SHP77 treated with DMSO at 0.1 percent for 48 hours (cell line): ENCODE data around the gene MCAM.

Experiments used
- DNase-seq: peaks from one replicate; lab custom pipeline; 2025; lab: John Stamatoyannopoulos, UW

MCAM gene, protein sequence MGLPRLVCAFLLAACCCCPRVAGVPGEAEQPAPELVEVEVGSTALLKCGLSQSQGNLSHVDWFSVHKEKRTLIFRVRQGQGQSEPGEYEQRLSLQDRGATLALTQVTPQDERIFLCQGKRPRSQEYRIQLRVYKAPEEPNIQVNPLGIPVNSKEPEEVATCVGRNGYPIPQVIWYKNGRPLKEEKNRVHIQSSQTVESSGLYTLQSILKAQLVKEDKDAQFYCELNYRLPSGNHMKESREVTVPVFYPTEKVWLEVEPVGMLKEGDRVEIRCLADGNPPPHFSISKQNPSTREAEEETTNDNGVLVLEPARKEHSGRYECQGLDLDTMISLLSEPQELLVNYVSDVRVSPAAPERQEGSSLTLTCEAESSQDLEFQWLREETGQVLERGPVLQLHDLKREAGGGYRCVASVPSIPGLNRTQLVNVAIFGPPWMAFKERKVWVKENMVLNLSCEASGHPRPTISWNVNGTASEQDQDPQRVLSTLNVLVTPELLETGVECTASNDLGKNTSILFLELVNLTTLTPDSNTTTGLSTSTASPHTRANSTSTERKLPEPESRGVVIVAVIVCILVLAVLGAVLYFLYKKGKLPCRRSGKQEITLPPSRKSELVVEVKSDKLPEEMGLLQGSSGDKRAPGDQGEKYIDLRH

GRCh38 chr11:119316729-119317591 lies at the start of gene MCAM:
Gene MCAM, minus strand, starts transcription at chr11:119317130. Its CDS starts 29 bp downstream, at chr11:119317101.
- peak; percentile 26 for DNase-seq

DNA sequence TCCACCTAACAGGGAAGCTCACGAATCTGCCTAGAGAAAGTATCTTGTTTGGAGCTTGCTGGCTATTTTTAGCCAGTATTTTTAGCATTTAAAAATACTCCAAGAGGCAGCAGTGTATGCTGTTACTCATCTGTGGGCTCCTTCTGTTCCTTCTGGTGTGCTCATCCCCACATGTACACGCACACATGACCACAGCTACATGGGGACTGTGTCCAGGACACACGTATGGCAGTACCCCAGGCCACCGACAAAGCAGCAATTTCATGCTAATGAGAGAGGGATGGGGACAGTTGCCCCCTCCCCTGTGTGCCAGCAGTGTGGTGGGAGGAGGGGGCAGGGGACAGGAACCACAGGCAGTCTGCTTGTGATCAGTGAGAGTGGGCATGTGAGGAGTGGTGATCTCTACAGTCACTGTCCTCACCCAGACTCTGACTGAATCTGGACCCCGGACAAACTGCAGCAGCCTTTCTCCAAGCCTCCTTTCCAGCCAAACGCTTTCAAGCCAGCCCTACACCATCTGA lies 48.2 kb upstream of the MCAM start:
- DNase-seq, result no peak

GRCh38 chr11:119363851-119364590 lies 47.1 kb upstream of the MCAM start:
- DNase-seq, result no peak

DNA sequence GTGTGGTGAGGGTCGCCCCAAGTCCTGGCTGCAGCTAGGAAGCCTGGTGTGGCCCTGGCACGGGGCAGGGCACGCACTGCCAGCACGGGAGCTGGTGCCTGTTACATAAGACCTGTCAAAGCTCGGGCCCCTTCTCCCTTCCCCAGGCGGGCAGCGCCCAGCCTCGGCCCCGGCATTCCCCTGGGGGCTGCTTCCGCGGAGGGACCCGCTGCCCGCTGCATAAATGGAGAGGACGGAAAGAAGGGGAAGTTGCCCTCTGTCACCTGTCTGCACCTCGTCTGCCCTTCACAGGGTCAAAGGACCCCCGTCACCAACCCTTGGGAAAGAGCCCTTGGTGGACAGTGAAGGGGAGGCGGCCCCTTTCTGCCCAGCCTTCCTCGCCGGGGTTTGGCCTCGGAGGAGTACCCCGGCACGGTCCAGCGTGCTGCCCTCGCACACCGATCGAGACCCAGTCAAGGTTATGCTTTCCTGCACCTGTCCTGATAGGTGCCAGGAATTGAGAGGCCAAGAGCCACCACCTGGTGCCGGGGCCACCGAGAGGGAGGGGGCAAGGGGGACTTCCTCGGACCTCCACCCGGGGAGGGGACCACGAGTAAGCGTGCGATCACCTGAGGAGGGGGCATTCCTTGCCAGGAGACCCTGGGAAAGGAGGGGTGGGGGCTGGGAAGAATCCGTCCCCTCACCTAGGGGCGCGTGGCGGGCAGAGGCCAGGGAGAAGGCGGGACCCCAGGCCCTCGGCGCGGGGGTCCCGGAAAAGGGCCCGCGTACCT lies 46.3 kb upstream of the MCAM start:
- DNase-seq, result no peak

DNA sequence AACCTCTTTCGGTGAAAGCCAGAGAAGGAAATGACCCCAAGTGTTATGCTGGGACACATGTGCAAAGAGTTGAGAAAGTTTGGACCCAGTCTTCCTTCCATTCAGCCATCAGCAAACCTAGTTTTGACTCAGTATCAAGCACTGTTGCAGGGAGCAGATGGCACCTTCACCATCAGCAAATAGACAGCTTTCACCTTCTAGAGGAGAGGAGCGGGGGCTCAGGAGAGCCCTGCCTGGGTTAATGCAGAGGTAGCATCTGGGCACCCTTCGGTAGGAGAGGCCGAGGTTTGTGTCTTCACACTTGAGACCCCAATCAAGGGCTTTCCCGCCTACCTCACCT lies 45.8 kb upstream of the MCAM start:
- no peak for DNase-seq

DNA sequence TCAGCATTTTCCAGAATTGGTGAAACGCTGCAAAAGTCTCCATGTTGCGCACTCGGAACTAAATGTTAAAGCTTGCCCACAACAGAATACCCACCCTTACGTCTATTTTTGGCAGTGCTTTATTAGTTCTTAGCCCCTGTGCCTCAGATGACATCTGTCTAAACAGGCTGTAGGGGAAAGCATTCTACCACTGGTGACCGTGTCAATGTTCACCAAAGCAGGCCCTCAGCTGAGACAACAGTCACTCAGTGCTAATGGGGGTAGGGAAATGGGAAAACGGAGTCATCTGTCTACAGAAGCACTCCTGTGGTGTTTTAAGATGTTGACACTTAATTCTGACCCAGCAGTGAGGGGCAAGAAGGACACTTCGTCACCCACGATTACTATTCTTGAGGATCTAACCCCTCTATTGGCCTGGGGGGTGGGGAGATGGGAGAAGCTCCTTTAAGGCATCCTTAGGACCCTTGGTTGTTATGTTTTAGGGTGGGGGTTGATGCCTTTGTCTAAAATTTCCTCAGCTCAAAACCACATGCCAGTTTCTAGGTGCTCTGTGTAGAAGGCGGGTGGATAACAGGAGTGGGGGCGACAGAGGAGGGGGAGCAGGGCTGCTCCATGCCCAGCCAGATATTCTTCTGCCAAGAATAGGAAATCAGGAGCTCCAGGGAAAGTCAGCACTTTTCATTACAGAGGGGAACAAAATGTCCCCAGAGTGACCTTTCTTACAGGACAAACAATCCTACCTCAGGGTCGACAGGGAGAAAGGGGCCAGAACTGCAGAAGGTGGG lies 45.2 kb upstream of the MCAM start:
- no peak for DNase-seq

DNA sequence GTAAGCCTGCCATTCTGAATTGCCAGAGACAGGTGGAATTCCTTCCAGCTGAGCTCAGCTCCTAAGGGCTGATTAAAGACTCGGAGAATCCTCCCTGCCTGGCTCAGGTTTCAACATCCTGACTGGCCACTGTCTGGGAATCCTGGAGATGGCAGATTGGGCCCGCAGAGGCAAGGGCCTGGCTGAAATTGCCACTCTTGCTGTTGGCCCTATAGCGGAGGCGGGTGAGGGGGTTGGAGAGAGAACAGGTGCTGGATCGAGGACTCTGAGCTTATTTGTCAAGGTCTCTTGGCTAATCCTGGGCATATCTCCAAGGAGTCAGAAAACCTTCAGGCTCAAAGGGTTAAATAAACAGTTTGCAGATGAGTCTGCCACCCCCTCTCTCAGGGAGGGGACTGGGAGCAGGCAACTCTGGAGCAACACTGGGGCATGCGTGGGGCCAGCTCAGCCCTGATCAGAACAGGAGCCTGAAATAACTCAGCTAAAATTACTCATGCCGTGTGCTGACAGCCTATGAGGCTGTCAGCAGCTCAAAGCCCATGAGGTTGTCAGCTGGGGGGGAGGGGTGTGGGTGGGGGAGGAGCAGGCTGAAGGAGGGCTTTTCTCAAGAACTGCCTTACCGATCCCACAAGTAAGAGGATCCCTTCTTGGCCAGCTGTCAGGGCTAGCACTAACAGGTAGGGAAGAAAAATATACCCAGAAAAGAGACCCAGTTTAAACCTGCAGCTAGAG lies 44.3 kb upstream of the MCAM start:
- DNase-seq, result no peak

DNA sequence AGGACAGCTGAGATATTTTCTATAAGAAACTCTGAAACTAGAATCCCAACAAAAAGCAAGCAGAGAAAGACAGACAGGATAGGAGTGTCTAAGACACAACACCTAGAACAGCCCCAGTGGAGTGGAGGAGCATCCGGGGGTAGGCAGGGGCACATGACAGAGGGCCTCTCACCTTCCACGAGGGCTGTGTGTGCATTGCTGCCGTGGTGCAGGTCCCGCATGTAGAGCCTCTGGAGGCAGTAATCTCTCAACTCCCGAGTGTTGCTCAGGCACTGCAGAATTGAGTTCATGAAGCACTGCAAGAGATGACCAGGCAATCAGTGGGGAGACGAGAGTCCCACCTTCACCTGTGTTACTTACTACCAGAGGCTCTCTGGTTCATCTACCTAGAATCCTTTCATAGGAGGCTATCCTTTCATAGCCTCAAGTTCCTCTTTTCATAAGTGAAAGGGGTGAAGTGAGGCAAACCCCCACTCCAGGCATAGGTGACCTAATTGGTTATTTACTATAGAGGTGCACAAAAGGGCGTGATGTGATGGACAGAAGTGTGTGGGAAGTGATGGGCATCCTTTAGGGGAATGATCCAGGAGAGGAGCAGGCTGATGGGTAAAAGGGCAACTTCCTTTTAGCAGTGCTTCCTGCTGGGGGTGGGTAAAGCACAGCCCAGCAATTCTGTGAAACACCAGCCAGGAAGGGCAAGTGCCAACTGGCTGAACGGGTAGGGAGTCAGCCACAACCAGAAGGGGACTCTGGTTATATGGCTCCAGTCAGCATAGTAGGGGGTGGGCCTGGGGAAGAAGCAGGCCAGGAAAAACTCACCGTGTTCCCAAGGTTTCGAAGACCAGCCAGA lies 42.7 kb upstream of the MCAM start:
- DNase-seq, result no peak

DNA sequence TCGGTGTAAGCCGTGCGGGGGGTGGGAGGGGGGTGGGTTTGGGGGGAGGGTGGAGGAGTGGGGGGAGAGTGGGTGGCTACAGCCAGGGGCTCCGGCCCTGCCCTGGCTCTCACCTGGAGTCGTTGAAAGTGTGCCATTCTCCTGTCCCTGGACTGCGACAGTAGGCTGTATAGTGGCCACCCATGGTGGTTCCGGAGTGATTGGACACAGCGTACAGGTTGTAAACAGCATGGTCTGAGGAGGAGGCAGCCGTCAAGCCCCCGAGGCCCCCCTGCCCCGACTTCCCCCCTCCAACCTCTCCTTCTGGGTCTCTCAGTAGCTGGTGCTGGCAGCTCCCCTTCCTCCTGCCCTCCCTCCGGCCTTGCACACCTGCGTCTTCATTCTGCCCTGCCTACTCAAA lies 40.1 kb upstream of the MCAM start:
- DNase-seq, result no peak

DNA sequence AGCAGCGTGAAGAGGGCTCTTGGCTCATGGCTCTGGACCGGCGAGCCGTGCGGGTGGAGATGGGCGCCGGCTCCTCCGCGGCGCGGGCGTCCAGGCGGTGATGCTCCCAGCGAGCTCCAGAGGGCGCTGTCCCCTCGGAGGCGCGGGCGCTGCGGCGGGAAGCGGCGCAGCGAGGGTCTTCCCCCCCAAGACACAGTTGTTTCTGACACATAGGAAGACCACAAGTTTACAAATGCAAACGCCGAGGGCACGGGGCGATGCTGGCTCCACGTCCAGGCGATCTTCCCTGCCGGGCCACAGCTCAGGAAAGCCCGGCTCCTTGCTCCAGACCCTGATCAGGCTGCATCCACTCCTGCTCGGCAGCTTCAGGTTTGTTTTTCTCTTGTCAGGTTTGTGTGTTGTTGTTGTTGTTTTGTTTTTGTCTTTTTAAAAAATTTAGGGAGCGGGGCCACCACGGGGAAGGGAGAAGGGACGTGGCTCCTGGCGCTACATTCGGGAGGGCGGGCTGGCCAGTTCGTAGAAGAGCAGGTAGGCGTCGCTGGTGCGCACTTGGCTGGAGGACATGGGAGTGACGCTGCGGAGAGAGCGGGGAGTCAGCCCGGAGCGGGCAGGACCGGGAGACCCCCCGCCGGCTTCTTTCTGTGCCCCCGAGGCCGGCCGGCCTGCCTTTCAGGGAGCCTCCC lies 39.6 kb upstream of the MCAM start:
- DNase-seq, result no peak

DNA sequence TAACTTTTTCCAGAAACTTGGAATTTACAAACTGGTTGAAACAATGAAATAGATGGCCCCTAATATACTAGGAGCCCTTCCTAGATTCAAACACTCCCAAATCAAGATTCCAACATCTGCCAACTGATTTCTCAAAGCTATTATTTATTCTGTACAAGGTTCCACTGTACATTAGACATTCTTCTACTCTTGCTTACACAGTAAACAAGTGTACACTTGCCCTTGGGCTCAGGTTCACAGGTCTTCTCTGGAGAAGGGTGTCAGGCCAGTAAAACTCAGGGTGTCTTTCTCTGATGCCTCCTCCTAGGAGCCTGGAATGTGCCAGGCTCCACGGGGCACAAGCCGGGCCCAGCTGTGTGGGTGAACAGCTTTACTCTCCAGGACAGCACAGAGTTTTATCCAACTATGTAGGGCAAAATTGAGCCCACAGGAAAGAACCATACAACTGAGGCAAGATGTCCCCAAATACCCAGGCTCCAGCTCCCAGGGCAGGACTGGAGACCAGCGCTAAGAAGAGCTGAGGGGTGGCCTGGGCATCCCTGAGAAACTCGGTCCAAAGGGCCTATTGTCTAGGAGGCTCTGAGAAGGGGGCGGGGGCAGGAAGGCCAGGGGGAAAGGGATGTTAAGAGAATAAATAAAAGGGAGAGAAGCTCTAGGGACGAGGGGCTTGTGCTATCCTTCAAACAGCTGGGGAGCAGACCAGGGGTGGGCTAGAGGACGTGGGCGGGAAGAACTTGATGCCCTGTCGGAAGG lies 38.3 kb upstream of the MCAM start:
- DNase-seq, result no peak

DNA sequence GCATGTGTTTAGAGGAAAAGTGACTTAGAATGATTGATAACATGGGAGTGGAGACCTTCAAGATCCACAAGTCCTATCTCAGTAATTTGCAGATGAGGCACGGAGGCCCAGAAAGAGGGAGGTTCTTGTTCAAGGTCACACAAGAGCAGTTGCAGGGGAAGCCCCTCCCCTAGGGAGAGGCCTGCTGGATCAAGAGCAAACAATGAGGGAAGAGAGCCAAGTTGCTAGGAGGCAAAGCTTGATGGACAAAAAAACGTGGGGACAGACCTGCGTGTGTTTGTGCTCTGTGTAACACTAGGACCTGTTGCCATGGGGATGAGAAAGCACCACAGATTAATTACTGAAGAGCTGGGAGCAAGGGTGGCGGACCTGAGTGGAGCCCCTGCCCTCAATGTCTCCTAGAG lies 35.9 kb upstream of the MCAM start:
- DNase-seq, result peak; percentile 64

- DNase-seq, result no peak
Measured at GRCh38 chr11:119351232-119351631, 34.3 kb upstream of the MCAM start.

DNA sequence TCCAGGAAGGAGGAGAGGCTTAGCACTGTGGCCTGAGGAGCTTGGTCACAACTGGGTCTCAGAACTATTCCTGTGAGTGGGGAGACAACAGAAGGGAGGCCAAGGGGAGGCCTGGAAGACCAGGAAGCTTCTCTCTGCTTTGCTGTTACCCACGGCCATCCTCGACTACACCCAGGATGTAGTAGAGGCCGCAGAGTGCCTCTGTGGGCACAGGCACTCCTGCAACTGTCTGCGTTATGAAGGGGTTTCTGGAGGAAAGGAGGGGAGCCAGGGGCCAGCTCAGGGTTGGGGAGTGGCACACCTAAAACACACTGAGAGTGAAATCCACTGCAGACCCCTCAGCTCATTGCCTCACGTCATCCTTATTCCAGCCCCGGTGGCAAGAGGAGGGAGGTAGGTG lies 33.4 kb upstream of the MCAM start:
- DNase-seq, result no peak

DNA sequence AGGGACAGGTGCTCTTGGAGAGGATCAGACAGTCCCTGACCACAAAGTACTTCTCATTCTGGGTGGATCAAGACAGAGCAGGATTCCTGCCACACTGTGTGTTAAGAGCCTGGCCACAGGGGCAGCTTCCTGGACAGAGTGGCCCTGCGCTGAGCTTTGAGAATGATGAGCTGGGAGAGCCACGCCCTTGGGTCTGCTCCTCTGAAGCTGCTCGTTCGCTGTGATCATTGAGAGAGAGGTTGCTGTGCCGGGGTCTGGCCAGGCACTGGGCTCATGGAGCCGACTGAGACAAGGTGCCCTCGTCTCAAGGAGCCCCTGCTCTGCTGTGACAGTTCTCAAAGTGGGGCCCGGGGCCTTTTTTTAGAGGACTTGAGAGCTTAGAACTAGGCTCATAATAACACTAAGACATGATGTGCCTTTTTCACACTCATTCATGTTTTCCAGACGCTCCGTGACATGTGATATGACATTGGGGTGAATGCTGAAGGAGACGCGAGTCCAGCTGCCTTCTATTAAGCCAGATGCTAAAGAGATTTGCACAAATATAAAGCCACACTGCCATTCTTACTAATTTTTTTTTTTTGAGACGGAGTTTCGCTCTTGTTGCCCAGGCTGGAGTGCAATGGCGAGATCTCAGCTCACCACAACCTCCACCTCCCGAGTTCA lies 31.1 kb upstream of the MCAM start:
- no peak for DNase-seq

GRCh38 chr11:119347242-119347641 lies 30.3 kb upstream of the MCAM start:
- DNase-seq, result no peak

DNA sequence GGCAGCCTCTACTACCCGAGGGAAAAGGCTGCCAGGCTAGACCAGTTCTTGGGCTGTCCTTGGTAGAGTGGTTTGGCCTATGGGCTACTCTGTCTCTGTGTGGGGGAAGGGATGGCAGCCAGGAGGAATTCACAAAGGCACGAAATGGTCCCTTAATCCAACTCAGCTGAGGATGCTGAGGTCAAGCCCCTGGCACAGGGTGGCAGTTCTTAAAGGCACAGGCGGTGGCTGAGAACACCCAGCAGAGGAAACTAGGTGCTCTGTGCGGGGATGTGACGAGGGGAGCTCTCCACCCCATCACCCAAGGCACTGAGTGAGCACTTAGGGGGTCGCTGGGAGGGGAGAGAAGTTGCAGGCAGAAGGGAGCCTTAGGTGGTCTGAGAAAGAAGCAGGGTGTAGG lies 29.7 kb upstream of the MCAM start, which contains the start of gene MFRP:
Gene MFRP (minus strand): TSS at position 101 of the 400 bp plus-strand sequence. CDS start 192 bp downstream, outside the sequence.
- DNase-seq, result no peak
